Activated T-cell treated with anti-CD3 and anti-CD28 coated beads, Interleukin-2, amount 50 U/mL, for 48 hours (primary cell): ENCODE results near the gene BZW2.

Experiments used
- DNase-seq, 2 experiments: peaks; one replicate each; pipeline ENCODE4 v3.0.0-alpha.2; 2020

BZW2 gene

GRCh38 chr7:16645593-16646471 lies at the start of gene BZW2, which contains the start of gene ANKMY2:
Gene BZW2, plus strand, starts transcription at chr7:16646181. Its CDS starts 19,263 bp downstream, at chr7:16665444.
Gene ANKMY2, minus strand, starts transcription at chr7:16645754. Its CDS starts 181 bp downstream, at chr7:16645573.
- peak; percentile 92 to 93 for DNase-seq

- no peak for DNase-seq
Measured at GRCh38 chr7:16598015-16598414, 48.0 kb upstream of the BZW2 start.

- DNase-seq: no peak
Measured at GRCh38 chr7:16599860-16600259, 46.1 kb upstream of the BZW2 start.

GRCh38 chr7:16603633-16604032 lies 42.3 kb upstream of the BZW2 start:
- DNase-seq: no peak

- no peak for DNase-seq
Measured at GRCh38 chr7:16604054-16604453, 41.9 kb upstream of the BZW2 start.

GRCh38 chr7:16606704-16607103 lies 39.3 kb upstream of the BZW2 start:
- DNase-seq: no peak

- DNase-seq: no peak
Measured at GRCh38 chr7:16609842-16610450, 36.0 kb upstream of the BZW2 start.

GRCh38 chr7:16611711-16612110 lies 34.3 kb upstream of the BZW2 start:
- no peak for DNase-seq

GRCh38 chr7:16615228-16615627 lies 30.8 kb upstream of the BZW2 start:
- no peak for DNase-seq

- DNase-seq: no peak
Measured at GRCh38 chr7:16616122-16616521, 29.9 kb upstream of the BZW2 start.

- no peak for DNase-seq
Measured at GRCh38 chr7:16616542-16616941, 29.4 kb upstream of the BZW2 start.

GRCh38 chr7:16619979-16620408 lies 26.0 kb upstream of the BZW2 start:
- no peak for DNase-seq

GRCh38 chr7:16626388-16626787 lies 19.6 kb upstream of the BZW2 start:
- no peak for DNase-seq

GRCh38 chr7:16627236-16627635 lies 18.7 kb upstream of the BZW2 start:
- DNase-seq: no peak

GRCh38 chr7:16630654-16631053 lies 15.3 kb upstream of the BZW2 start:
- no peak for DNase-seq

GRCh38 chr7:16634271-16634738 lies 11.7 kb upstream of the BZW2 start:
- DNase-seq: no peak

GRCh38 chr7:16636555-16637101 lies 9.4 kb upstream of the BZW2 start:
- no peak for DNase-seq

GRCh38 chr7:16637379-16637778 lies 8.6 kb upstream of the BZW2 start:
- DNase-seq: no peak

- DNase-seq: no peak
Measured at GRCh38 chr7:16638282-16639280, 7.4 kb upstream of the BZW2 start.

GRCh38 chr7:16644157-16644556 lies 1.8 kb upstream of the BZW2 start:
- DNase-seq: no peak

- DNase-seq: peak; percentile 64 to 70
Measured at GRCh38 chr7:16644636-16645592, 1.1 kb upstream of the BZW2 start.
